ENCODE data around the gene FAAP100.

DNA sequence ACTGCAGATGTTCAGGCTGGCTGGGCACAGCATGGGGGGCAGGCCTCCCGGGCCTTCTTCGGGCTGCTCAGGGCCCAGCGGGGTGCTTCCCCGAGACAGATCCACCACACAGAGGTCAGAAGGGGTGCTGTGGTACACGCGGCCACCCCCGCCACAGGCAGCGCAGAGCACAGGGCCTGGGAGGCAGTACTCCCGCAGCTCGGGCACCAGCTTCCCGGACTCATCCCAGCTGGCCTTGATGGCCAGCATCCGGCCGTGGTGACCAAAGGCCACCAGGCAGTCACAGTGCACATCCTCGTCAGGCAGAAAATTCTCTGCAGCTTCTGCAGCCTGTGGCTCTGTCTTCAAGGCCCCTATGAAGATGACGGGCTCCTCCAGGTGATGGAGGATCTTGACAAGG lies 1.9 kb downstream of the FAAP100 start:
- TF ChIP-seq, protein P1, sequence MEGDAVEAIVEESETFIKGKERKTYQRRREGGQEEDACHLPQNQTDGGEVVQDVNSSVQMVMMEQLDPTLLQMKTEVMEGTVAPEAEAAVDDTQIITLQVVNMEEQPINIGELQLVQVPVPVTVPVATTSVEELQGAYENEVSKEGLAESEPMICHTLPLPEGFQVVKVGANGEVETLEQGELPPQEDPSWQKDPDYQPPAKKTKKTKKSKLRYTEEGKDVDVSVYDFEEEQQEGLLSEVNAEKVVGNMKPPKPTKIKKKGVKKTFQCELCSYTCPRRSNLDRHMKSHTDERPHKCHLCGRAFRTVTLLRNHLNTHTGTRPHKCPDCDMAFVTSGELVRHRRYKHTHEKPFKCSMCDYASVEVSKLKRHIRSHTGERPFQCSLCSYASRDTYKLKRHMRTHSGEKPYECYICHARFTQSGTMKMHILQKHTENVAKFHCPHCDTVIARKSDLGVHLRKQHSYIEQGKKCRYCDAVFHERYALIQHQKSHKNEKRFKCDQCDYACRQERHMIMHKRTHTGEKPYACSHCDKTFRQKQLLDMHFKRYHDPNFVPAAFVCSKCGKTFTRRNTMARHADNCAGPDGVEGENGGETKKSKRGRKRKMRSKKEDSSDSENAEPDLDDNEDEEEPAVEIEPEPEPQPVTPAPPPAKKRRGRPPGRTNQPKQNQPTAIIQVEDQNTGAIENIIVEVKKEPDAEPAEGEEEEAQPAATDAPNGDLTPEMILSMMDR (IDR thresholded peaks at IDR 0.05): no peak
- TF ChIP-seq POLR2A (IDR thresholded peaks at IDR 0.05): no peak

Data from body of pancreas (tissue), 4 donors.